A549 (cell line): Measurements from ENCODE around the gene CGB3.

ENCODE experiments used
- CTCF ChIP-seq: fragments of >200 bp; sonication (Bioruptor Twin); formaldehyde crosslinking; IDR thresholded peaks from 3 replicates; pipeline ENCODE4 v1.5.1; 2016
- HDAC2 ChIP-seq: fragments of 200-600 bp; sonication (generic); IDR thresholded peaks from 2 replicates; pipeline ENCODE4 v1.6.1; 2016
- MYC ChIP-seq: IDR thresholded peaks from 2 replicates; pipeline ENCODE4 v1.6.1; 2012; ENCODE audit warnings: mild to moderate bottlenecking, inconsistent platforms, low read length, improper control_type of control experiment, borderline replicate concordance
- REST ChIP-seq: fragments of 200-600 bp; sonication (generic); IDR thresholded peaks from 2 replicates; pipeline ENCODE4 v1.6.1; 2016; ENCODE audit warnings: antibody characterized with exemption, mild to moderate bottlenecking, moderate library complexity

DNA sequence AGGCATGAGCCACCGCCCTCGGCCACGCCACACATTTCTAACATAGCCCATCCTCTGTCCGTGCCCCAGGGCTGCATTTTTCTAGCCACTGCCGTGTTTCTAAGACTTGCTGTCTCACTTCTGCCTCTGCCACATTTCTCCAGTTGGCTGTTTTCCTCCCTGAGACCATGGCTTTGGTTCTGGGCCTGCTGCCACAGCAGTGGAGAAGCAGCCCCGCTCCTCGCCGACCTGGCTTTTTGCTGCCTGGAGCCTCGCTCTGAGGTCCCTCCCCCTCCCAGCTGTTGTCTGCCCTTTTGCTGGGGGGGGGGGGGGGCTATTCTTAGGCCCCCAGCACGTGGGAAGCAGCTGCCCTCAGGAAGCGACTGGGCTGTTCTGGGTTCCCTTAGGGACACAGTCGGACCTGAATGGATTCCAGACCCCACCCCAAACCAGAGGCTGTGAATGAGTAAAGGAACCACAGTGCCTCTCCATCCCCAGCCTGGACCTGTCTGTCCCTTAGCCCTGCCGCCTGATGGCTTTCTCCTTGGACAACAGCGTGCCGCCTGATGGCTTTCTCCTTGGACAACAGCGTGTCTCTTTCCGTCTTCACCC, 34.3 kb downstream of the CGB3 start:
- TF ChIP-seq REST (no peak), HDAC2 (no peak), CTCF (no peak), MYC (no peak)
